ENCODE data around the gene BTG4. TPM values are rescaled to one million over a fixed set of nuclear protein-coding genes. Genes with fewer than 3 reads are reported as not detected.

BTG4 gene
- total RNA-seq, 1 experiment from 2014 or later, result not detected

- TF ChIP-seq CTCF (IDR thresholded peaks at IDR 0.05 in 2 of 3, conservative IDR thresholded peaks at IDR 0.05 in 1 of 3; ENCODE audit: borderline replicate concordance in 1 of 3, insufficient read depth in 1 of 3, low read depth in 2 of 3, low read length in 2 of 3) (no peak), SRF (IDR thresholded peaks at IDR 0.05; ENCODE audit: low read depth) (no peak), SP1 (IDR thresholded peaks at IDR 0.05; ENCODE audit: low read depth) (no peak)
Measured at GRCh38 chr11:111531136-111531535, 18.9 kb upstream of the BTG4 start (continued).

GRCh38 chr11:111530091-111530490 is 17.9 kb upstream of the BTG4 start:
- no peaks in the 10 kb centered on the region for H3K79me2 ChIP-seq (ENCODE audit: insufficient read depth, low read length)
- no peaks in the 10 kb centered on the region for H3K36me3 ChIP-seq (ENCODE audit: control insufficient read depth in 1 of 2, insufficient read depth in 2 of 2, low read length in 2 of 2)
- RAD21 ChIA-PET (ENCODE audit: low non-redundant PET in 1 of 2, low total read pairs in 2 of 2, uncharacterized antibody in 2 of 2, unreplicated experiment in 2 of 2), result no interaction called here
- H2AFZ ChIP-seq (ENCODE audit: low read depth, low read length, poor library complexity, severe bottlenecking), result no peak overlapping the region
- H3K4me2 ChIP-seq (ENCODE audit: low read length), result no peak overlapping the region
- H3K27ac ChIP-seq (ENCODE audit: low read depth, low read length), result no peak overlapping the region
- no TSS peak for BruUV-seq (replicated peaks)
- intact Hi-C loops (cut with micrococcal nuclease), result no loop called here
- no peaks in the 10 kb centered on the region for H4K20me1 ChIP-seq (ENCODE audit: insufficient read depth)
- no peaks in the 10 kb centered on the region for H3K9me3 ChIP-seq (ENCODE audit: control insufficient read depth in 1 of 2, insufficient read depth in 1 of 2, low read depth in 1 of 2, low read length in 2 of 2)
- TF ChIP-seq SIN3A (IDR thresholded peaks at IDR 0.05; ENCODE audit: low read depth) (no peak), SP1 (IDR thresholded peaks at IDR 0.05; ENCODE audit: low read depth) (no peak)
- no peaks in the 10 kb centered on the region for H3K9me2 ChIP-seq (ENCODE audit: insufficient read depth)
- POLR2A ChIA-PET, result no interaction called here
- H3K9ac ChIP-seq (ENCODE audit: low read length), result no peak overlapping the region
- ATAC-seq (no peak), DNase-seq (ENCODE audit: low read depth, low spot score) (no peak)
- H3K27me3 ChIP-seq (ENCODE audit: insufficient read depth, low read length), result no peaks in the 10 kb centered on the region; the same call in 1 of the 2 replicates
- CTCF ChIA-PET, result no interaction called here
- no peak overlapping the region for H3K4me3 ChIP-seq (replicated peaks in 1 of 2; ENCODE audit: low read depth in 1 of 2, low read length in 2 of 2)
- peaks cover 0 to 20% of the 10 kb centered on the region in 2 experiments; a peak in 2 of 4 replicates for H3K4me1 ChIP-seq (ENCODE audit: control insufficient read depth in 1 of 2, insufficient read depth in 2 of 2, low read length in 2 of 2)

GRCh38 chr11:111528557-111528956 is 16.4 kb upstream of the BTG4 start:
- no peaks in the 10 kb centered on the region for H3K27me3 ChIP-seq (ENCODE audit: insufficient read depth, low read length)
- H2AFZ ChIP-seq (ENCODE audit: low read depth, low read length, poor library complexity, severe bottlenecking), result no peak overlapping the region
- no peaks in the 10 kb centered on the region for H4K20me1 ChIP-seq (ENCODE audit: insufficient read depth)
- TF ChIP-seq CTCF (IDR thresholded peaks at IDR 0.05 in 2 of 3, conservative IDR thresholded peaks at IDR 0.05 in 1 of 3; ENCODE audit: borderline replicate concordance in 1 of 3, insufficient read depth in 1 of 3, low read depth in 2 of 3, low read length in 2 of 3) (peak in 2 of 3 experiments; percentile 13 to 36; a peak in 3 of 6 replicates), ZNF274 (IDR thresholded peaks at IDR 0.05; ENCODE audit: low read depth, low read length) (no peak)
- no peaks in the 10 kb centered on the region for H3K9me3 ChIP-seq (ENCODE audit: control insufficient read depth in 1 of 2, insufficient read depth in 1 of 2, low read depth in 1 of 2, low read length in 2 of 2)
- BruUV-seq (replicated peaks), result no TSS peak
- intact Hi-C loops (cut with micrococcal nuclease), result no loop called here
- no peaks in the 10 kb centered on the region for H3K36me3 ChIP-seq (ENCODE audit: control insufficient read depth in 1 of 2, insufficient read depth in 2 of 2, low read length in 2 of 2)
- DNase-seq (ENCODE audit: low read depth, low spot score) (no peak), ATAC-seq (peak; percentile 52; the same call in 1 of the 2 replicates)
- no peak overlapping the region for H3K4me2 ChIP-seq (ENCODE audit: low read length)
- no peaks in the 10 kb centered on the region for H3K79me2 ChIP-seq (ENCODE audit: insufficient read depth, low read length)
- H3K27ac ChIP-seq (ENCODE audit: low read depth, low read length), result no peak overlapping the region
- CTCF ChIA-PET, result interaction anchor here (1.0 kb wide), 1 partner anchor 74 kb away, joined by 3 read pairs; no protein-coding TSS in a partner anchor
- RAD21 ChIA-PET (ENCODE audit: low non-redundant PET in 1 of 2, low total read pairs in 2 of 2, uncharacterized antibody in 2 of 2, unreplicated experiment in 2 of 2), result no interaction called here
- H3K9ac ChIP-seq (ENCODE audit: low read length), result no peak overlapping the region
- no peak overlapping the region for H3K4me3 ChIP-seq (replicated peaks in 1 of 2; ENCODE audit: low read depth in 1 of 2, low read length in 2 of 2)
- H3K9me2 ChIP-seq (ENCODE audit: insufficient read depth), result no peaks in the 10 kb centered on the region
- peaks cover 0 to 20% of the 10 kb centered on the region in 2 experiments; a peak in 2 of 4 replicates for H3K4me1 ChIP-seq (ENCODE audit: control insufficient read depth in 1 of 2, insufficient read depth in 2 of 2, low read length in 2 of 2)
- POLR2A ChIA-PET, result no interaction called here

All from HCT116 (cell line).